ENCODE results near the gene MPL.

The MPL gene

DNA sequence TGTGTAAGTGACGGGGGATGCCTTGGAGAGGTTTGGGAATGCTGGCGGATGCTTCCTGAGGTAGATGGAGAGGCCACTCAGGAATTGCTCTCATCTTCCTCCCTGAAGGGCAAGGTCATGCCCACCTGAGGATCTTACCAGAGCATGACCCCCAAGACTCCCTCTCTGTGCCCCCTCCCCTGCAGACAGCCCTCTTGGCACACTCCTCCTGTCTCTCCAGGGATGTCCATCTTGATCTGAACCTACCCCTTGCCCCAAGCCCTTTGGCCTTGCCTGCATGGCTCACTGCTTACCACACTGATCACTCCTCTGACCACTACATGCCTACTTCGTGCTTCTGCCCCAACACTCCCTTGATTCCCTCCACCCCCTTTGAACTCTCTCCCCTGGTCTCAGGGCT lies 17.9 kb upstream of the MPL start (continued):
- TF ChIP-seq ZNF366 (tag by site-specific recombination; conservative IDR thresholded peaks at IDR 0.05) (no peak), HOXA7 (CRISPR knock-in tag; IDR thresholded peaks at IDR 0.05; ENCODE audit: borderline replicate concordance) (no peak), ZNF777 (tag by site-specific recombination; IDR thresholded peaks at IDR 0.05; ENCODE audit: borderline replicate concordance) (no peak)

DNA sequence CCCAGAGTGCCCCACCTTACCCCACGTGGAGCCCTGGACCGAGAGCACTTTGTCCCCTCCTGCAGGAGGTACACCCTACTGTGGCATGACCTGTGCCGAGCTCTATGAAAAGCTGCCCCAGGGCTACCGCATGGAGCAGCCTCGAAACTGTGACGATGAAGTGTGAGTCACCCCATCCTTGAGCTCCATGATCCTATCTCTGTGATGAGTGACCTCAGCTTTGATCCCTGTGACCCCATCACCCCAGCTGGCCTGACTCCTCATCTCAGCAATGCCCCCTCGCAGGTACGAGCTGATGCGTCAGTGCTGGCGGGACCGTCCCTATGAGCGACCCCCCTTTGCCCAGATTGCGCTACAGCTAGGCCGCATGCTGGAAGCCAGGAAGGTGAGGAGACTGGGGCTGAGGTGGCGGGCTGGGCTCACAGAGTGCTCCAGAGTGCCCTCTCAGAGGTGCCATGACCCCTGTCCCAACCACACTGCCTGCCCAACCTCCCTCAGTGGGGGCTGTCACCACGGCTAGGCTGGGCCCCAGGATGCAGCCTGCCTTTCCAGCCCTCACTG lies 16.2 kb upstream of the MPL start:
- TF ChIP-seq ZNF664 (tag by site-specific recombination; IDR thresholded peaks at IDR 0.05), result no peak
- TF ChIP-seq SP7 (tag by site-specific recombination; IDR thresholded peaks at IDR 0.05), result no peak
- no peak for TF ChIP-seq ZNF596 (tag by site-specific recombination; IDR thresholded peaks at IDR 0.05)
- ChIA-PET CTCF (no interaction called here), POLR2A (interaction anchor here (0.5 kb wide), 1 partner anchor 45 kb away, joined by 3 read pairs; no protein-coding TSS in a partner anchor)
- Histone ChIP-seq H3K36me3 (ENCODE audit: control insufficient read depth in 2 of 2, insufficient read depth in 1 of 2, low read length in 2 of 2) (no peaks in the 10 kb centered on the region), H3K9me3 (ENCODE audit: control insufficient read depth, insufficient read depth, low read depth, low read length) (no peaks in the 10 kb centered on the region), H3K4me1 (ENCODE audit: control insufficient read depth, insufficient read depth, low read length) (no peaks in the 10 kb centered on the region), H3K4me3 (ENCODE audit: low read depth, low read length) (no peak overlapping the region), H3K27ac (ENCODE audit: extremely low read depth, low read depth, low read length) (no peak overlapping the region)

- H3K36me3 ChIP-seq (ENCODE audit: control insufficient read depth in 2 of 2, insufficient read depth in 1 of 2, low read length in 2 of 2), result no peaks in the 10 kb centered on the region
- POLR2A ChIA-PET, result no interaction called here
- CTCF ChIA-PET, result interaction anchor here (1.2 kb wide), 1 partner anchor 28 kb away, joined by 4 read pairs; no protein-coding TSS in a partner anchor
- H3K9me3 ChIP-seq (ENCODE audit: control insufficient read depth, insufficient read depth, low read depth, low read length), result no peaks in the 10 kb centered on the region
- H3K4me1 ChIP-seq (ENCODE audit: control insufficient read depth, insufficient read depth, low read length), result no peaks in the 10 kb centered on the region
- TF ChIP-seq ZBTB48 (tag by site-specific recombination; IDR thresholded peaks at IDR 0.05), result no peak
- no peak for TF ChIP-seq ZNF292 (tag by site-specific recombination; IDR thresholded peaks at IDR 0.05; ENCODE audit: borderline replicate concordance, low read depth)
- TF ChIP-seq, protein P1, sequence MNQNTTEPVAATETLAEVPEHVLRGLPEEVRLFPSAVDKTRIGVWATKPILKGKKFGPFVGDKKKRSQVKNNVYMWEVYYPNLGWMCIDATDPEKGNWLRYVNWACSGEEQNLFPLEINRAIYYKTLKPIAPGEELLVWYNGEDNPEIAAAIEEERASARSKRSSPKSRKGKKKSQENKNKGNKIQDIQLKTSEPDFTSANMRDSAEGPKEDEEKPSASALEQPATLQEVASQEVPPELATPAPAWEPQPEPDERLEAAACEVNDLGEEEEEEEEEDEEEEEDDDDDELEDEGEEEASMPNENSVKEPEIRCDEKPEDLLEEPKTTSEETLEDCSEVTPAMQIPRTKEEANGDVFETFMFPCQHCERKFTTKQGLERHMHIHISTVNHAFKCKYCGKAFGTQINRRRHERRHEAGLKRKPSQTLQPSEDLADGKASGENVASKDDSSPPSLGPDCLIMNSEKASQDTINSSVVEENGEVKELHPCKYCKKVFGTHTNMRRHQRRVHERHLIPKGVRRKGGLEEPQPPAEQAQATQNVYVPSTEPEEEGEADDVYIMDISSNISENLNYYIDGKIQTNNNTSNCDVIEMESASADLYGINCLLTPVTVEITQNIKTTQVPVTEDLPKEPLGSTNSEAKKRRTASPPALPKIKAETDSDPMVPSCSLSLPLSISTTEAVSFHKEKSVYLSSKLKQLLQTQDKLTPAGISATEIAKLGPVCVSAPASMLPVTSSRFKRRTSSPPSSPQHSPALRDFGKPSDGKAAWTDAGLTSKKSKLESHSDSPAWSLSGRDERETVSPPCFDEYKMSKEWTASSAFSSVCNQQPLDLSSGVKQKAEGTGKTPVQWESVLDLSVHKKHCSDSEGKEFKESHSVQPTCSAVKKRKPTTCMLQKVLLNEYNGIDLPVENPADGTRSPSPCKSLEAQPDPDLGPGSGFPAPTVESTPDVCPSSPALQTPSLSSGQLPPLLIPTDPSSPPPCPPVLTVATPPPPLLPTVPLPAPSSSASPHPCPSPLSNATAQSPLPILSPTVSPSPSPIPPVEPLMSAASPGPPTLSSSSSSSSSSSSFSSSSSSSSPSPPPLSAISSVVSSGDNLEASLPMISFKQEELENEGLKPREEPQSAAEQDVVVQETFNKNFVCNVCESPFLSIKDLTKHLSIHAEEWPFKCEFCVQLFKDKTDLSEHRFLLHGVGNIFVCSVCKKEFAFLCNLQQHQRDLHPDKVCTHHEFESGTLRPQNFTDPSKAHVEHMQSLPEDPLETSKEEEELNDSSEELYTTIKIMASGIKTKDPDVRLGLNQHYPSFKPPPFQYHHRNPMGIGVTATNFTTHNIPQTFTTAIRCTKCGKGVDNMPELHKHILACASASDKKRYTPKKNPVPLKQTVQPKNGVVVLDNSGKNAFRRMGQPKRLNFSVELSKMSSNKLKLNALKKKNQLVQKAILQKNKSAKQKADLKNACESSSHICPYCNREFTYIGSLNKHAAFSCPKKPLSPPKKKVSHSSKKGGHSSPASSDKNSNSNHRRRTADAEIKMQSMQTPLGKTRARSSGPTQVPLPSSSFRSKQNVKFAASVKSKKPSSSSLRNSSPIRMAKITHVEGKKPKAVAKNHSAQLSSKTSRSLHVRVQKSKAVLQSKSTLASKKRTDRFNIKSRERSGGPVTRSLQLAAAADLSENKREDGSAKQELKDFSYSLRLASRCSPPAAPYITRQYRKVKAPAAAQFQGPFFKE (tag by site-specific recombination; IDR thresholded peaks at IDR 0.05; ENCODE audit: borderline replicate concordance), result no peak
- no peak for TF ChIP-seq ZNF610 (tag by site-specific recombination; IDR thresholded peaks at IDR 0.05; ENCODE audit: borderline replicate concordance)
- TF ChIP-seq ZNF510 (tag by site-specific recombination; IDR thresholded peaks at IDR 0.05; ENCODE audit: insufficient replicate concordance), result no peak
- TF ChIP-seq ZNF530 (tag by site-specific recombination; IDR thresholded peaks at IDR 0.05; ENCODE audit: low read depth), result no peak
- no peak for TF ChIP-seq BCL6B (tag by site-specific recombination; IDR thresholded peaks at IDR 0.05)
- no peak for TF ChIP-seq ZNF600 (tag by site-specific recombination; IDR thresholded peaks at IDR 0.05)
- TF ChIP-seq, protein P2, sequence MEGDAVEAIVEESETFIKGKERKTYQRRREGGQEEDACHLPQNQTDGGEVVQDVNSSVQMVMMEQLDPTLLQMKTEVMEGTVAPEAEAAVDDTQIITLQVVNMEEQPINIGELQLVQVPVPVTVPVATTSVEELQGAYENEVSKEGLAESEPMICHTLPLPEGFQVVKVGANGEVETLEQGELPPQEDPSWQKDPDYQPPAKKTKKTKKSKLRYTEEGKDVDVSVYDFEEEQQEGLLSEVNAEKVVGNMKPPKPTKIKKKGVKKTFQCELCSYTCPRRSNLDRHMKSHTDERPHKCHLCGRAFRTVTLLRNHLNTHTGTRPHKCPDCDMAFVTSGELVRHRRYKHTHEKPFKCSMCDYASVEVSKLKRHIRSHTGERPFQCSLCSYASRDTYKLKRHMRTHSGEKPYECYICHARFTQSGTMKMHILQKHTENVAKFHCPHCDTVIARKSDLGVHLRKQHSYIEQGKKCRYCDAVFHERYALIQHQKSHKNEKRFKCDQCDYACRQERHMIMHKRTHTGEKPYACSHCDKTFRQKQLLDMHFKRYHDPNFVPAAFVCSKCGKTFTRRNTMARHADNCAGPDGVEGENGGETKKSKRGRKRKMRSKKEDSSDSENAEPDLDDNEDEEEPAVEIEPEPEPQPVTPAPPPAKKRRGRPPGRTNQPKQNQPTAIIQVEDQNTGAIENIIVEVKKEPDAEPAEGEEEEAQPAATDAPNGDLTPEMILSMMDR (tag by site-specific recombination; IDR thresholded peaks at IDR 0.05), result no peak
- TF ChIP-seq ZNF114 (tag by site-specific recombination; IDR thresholded peaks at IDR 0.05), result no peak
- TF ChIP-seq KLF16 (tag by site-specific recombination; IDR thresholded peaks at IDR 0.05), result no peak
- no peak for TF ChIP-seq ZNF555 (tag by site-specific recombination; conservative IDR thresholded peaks at IDR 0.05)
- no peak overlapping the region for H3K4me3 ChIP-seq (ENCODE audit: low read depth, low read length)
- H3K27ac ChIP-seq (ENCODE audit: extremely low read depth, low read depth, low read length), result no peak overlapping the region
These were observed 15.1 kb upstream of the MPL start for GRCh38 chr1:43322506-43322905.

Measured in HEK293 (cell line).